Neuronal stem cell (in vitro differentiated cells): ENCODE data around the gene CFAP68.
A peak's percentile ranks its signal among the peaks of the same experiment; 100 is the strongest.

Experiments used
- DNase-seq: peaks from one replicate; pipeline ENCODE4 v3.0.0-alpha.2; 2013; ENCODE audit warnings: low spot score
- H2AFZ ChIP-seq: one replicate; pipeline ENCODE4 v1.6.1; 2013; ENCODE audit warnings: mild to moderate bottlenecking, low read length, inconsistent platforms
- H2AK5ac ChIP-seq: 2 replicates; pipeline ENCODE4 v1.6.1; 2013; ENCODE audit warnings: low read depth, mild to moderate bottlenecking, inconsistent platforms, low read length, moderate library complexity, mixed read lengths
- H2BK120ac ChIP-seq: 2 replicates; pipeline ENCODE4 v1.6.1; 2013; ENCODE audit warnings: low read depth, mild to moderate bottlenecking, inconsistent platforms, low read length, moderate library complexity, mixed read lengths
- H2BK12ac ChIP-seq: one replicate; pipeline ENCODE4 v1.6.1; 2013; ENCODE audit warnings: low read length, inconsistent platforms
- H2BK15ac ChIP-seq: 2 replicates; pipeline ENCODE4 v1.6.1; 2013; ENCODE audit warnings: mild to moderate bottlenecking, low read length, inconsistent platforms, mixed read lengths
- H2BK5ac ChIP-seq: one replicate; pipeline ENCODE4 v1.6.1; 2013; ENCODE audit warnings: inconsistent platforms, mild to moderate bottlenecking, low read length, moderate library complexity
- H3K14ac ChIP-seq: one replicate; pipeline ENCODE4 v1.6.1; 2013; ENCODE audit warnings: low read length, inconsistent platforms
- H3K18ac ChIP-seq: 2 replicates; pipeline ENCODE4 v1.6.1; 2013; ENCODE audit warnings: low read length, inconsistent platforms
- H3K23ac ChIP-seq: 2 replicates; pipeline ENCODE4 v1.6.1; 2013; ENCODE audit warnings: low read depth, mild to moderate bottlenecking, mixed read lengths, low read length, inconsistent platforms; ENCODE audit not compliant: poor library complexity
- H3K27ac ChIP-seq: replicated peaks from 3 replicates; pipeline ENCODE4 v1.5.1; 2013; ENCODE audit warnings: low read length, inconsistent platforms
- H3K27me3 ChIP-seq, 3 experiments: 2 replicates each; pipeline ENCODE4 v1.6.1; 2013; ENCODE audit warnings: low read length in 3 of 3, mild to moderate bottlenecking in 2 of 3, inconsistent platforms in 1 of 3, low read depth in 1 of 3, mixed read lengths in 1 of 3, moderate library complexity in 1 of 3; ENCODE audit not compliant: control insufficient read depth in 3 of 3, insufficient read depth in 3 of 3
- H3K36me3 ChIP-seq, 2 donors: replicated peaks in 1 of 2; 2 replicates each; pipeline ENCODE4 v1.6.1; 2013; ENCODE audit warnings: low read length in 2 of 2; ENCODE audit not compliant: control insufficient read depth in 2 of 2, insufficient read depth in 2 of 2
- H3K4ac ChIP-seq: 2 replicates; pipeline ENCODE4 v1.6.1; 2013; ENCODE audit warnings: inconsistent platforms, mild to moderate bottlenecking, low read length, moderate library complexity
- H3K4me1 ChIP-seq, 2 donors: 1 replicate in 1 of 2; 2 replicates in 1 of 2; pipeline ENCODE4 v1.6.1; 2013; ENCODE audit warnings: low read length in 2 of 2, low read depth in 1 of 2; ENCODE audit not compliant: control insufficient read depth in 2 of 2, insufficient read depth in 1 of 2
- H3K4me2 ChIP-seq: one replicate; pipeline ENCODE4 v1.6.1; 2013; ENCODE audit warnings: mild to moderate bottlenecking, low read length, inconsistent platforms; ENCODE audit not compliant: insufficient read depth, poor library complexity, severe bottlenecking
- H3K4me3 ChIP-seq, 2 donors: 2 replicates each; pipeline ENCODE4 v1.5.1; 2013; ENCODE audit warnings: low read length in 2 of 2, mild to moderate bottlenecking in 2 of 2, inconsistent platforms in 1 of 2, moderate library complexity in 1 of 2
- H3K79me1 ChIP-seq: one replicate; pipeline ENCODE4 v1.6.1; 2013; ENCODE audit warnings: low read depth, mild to moderate bottlenecking, inconsistent platforms, low read length, moderate library complexity
- H3K9ac ChIP-seq: one replicate; pipeline ENCODE4 v1.6.1; 2013; ENCODE audit warnings: mild to moderate bottlenecking, low read depth, low read length, inconsistent platforms; ENCODE audit not compliant: poor library complexity
- H3K9me3 ChIP-seq, 2 donors: replicated peaks in 1 of 2; 2 replicates each; pipeline versions ENCODE3 to v1.6.1; 2013; ENCODE audit warnings: low read length in 2 of 2, mild to moderate bottlenecking in 2 of 2, inconsistent platforms in 1 of 2, low read depth in 1 of 2, mixed read lengths in 1 of 2, moderate library complexity in 1 of 2; ENCODE audit not compliant: control insufficient read depth in 2 of 2, insufficient read depth in 1 of 2
- H4K8ac ChIP-seq: one replicate; pipeline ENCODE4 v1.6.1; 2013; ENCODE audit warnings: low read depth, mild to moderate bottlenecking, inconsistent platforms, low read length, moderate library complexity
- H4K91ac ChIP-seq: one replicate; pipeline ENCODE4 v1.6.1; 2013; ENCODE audit warnings: low read length, low read depth, mild to moderate bottlenecking, inconsistent platforms; ENCODE audit not compliant: poor library complexity
- WGBS, 2 donors: extraction: QIAGEN DNeasy Blood & Tissue Kit; methylation state at CpG; one replicate each; pipeline ENCODE4 v1.1.7; 2013; ENCODE audit warnings: missing lambda C conversion rate in 2 of 2, mixed read lengths in 1 of 2; ENCODE audit not compliant: insufficient read length in 2 of 2, insufficient replicate concordance in 1 of 2; ENCODE audit errors: extremely low coverage in 2 of 2; 5-methylcytosine and 5-hydroxymethylcytosine counted together

Gene CFAP68

DNA sequence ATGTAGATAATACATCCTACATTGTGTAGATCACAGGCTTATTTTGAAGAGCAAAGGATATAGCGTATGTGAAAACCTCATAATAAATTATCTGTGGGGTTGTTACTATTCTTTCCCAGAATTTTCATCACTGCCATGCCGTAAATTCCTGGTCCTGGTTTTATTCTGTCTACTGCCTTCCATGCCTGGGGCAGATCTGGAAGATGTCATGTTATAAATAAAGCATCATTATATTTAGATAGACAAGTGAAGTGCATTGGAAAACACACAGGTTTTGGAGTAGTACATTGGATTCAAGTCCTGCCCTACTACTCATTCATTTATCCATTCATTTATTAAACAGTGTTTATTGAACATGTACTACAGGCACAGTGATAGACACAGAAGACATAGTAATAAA is 41.6 kb downstream of the CFAP68 start:
- Histone ChIP-seq H2BK5ac (no peak overlapping the region), H3K27ac (no peak overlapping the region), H3K18ac (no peak overlapping the region), H4K8ac (no peak overlapping the region), H3K9me3 (no peaks in the 10 kb centered on the region), H3K36me3 (no peaks in the 10 kb centered on the region), H2BK120ac (no peak overlapping the region), H2AK5ac (no peak overlapping the region), H3K9ac (no peak overlapping the region), H3K14ac (no peak overlapping the region), H3K27me3 (no peaks in the 10 kb centered on the region), H3K4me3 (no peak overlapping the region), H3K4ac (no peak overlapping the region), H2BK12ac (no peak overlapping the region), H3K23ac (no peak overlapping the region), H3K4me1 (peaks cover 7% of the 10 kb centered on the region in 2 donors), H2AFZ (no peak overlapping the region), H4K91ac (no peak overlapping the region), H3K4me2 (no peak overlapping the region), H2BK15ac (no peak overlapping the region), H3K79me1 (no peaks in the 10 kb centered on the region)
- WGBS, 2 donors = no CpG with 5 or more reads among the region's 2 CpGs
- no peak for DNase-seq

GRCh38 chr11:111921541-111922230 is 42.3 kb downstream of the CFAP68 start:
- H2BK120ac ChIP-seq = no peak overlapping the region
- H4K91ac ChIP-seq = no peak overlapping the region
- no peak overlapping the region for H2AK5ac ChIP-seq
- no peak overlapping the region for H3K23ac ChIP-seq
- H3K9me3 ChIP-seq = no peaks in the 10 kb centered on the region
- H3K4me2 ChIP-seq = no peak overlapping the region
- H2BK5ac ChIP-seq = no peak overlapping the region
- no peaks in the 10 kb centered on the region for H3K27me3 ChIP-seq
- H4K8ac ChIP-seq = no peak overlapping the region
- H3K36me3 ChIP-seq = no peaks in the 10 kb centered on the region
- H3K14ac ChIP-seq = no peak overlapping the region
- no peak overlapping the region for H3K4me3 ChIP-seq
- H3K9ac ChIP-seq = no peak overlapping the region
- no CpG with 5 or more reads among the region's 7 CpGs for WGBS, 2 donors
- no peak overlapping the region for H3K18ac ChIP-seq
- H2AFZ ChIP-seq = no peak overlapping the region
- H3K79me1 ChIP-seq = no peaks in the 10 kb centered on the region
- no peak overlapping the region for H3K27ac ChIP-seq
- DNase-seq = no peak
- peaks cover 13% of the 10 kb centered on the region in 2 donors for H3K4me1 ChIP-seq
- no peak overlapping the region for H3K4ac ChIP-seq
- H2BK12ac ChIP-seq = no peak overlapping the region
- no peak overlapping the region for H2BK15ac ChIP-seq

DNA sequence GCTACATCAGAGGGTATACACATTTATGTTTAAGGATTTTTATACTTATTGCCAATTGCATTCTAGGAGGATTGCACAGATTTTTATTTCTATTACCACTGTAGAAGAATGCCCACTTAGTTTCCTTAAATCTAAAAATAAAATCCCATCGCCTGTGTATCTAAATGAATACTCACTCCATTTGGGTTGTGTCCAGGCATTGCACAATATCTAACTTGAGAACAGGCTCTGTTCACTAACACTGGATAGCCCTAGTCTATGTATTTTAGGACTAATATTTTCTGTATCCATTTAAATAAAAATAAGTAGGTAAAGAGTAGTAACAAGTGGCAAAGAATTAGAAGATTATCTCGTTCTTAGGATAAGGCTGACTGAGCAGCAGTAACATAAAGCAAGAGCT is 43.5 kb downstream of the CFAP68 start:
- Histone ChIP-seq H3K4me2 (no peak overlapping the region), H2BK12ac (no peak overlapping the region), H2AK5ac (no peak overlapping the region), H4K8ac (no peak overlapping the region), H2BK15ac (no peak overlapping the region), H3K4ac (no peak overlapping the region), H3K18ac (no peak overlapping the region), H3K23ac (no peak overlapping the region), H2BK120ac (no peak overlapping the region), H3K9ac (no peak overlapping the region), H3K14ac (no peak overlapping the region), H3K4me3 (no peak overlapping the region), H4K91ac (no peak overlapping the region), H3K79me1 (no peaks in the 10 kb centered on the region), H3K27ac (no peak overlapping the region), H2AFZ (peak overlapping the region; percentile 89), H3K36me3 (no peaks in the 10 kb centered on the region), H3K9me3 (no peaks in the 10 kb centered on the region), H3K4me1 (peaks cover 13 to 14% of the 10 kb centered on the region in 2 donors), H3K27me3 (no peaks in the 10 kb centered on the region), H2BK5ac (no peak overlapping the region)
- DNase-seq = no peak
- WGBS, 2 donors = no CpG with 5 or more reads among the region's 2 CpGs

- Histone ChIP-seq H3K27ac (peak overlapping the region; percentile 2), H2AK5ac (no peak overlapping the region), H3K18ac (no peak overlapping the region), H2BK15ac (no peak overlapping the region), H3K9ac (no peak overlapping the region), H3K23ac (no peak overlapping the region), H2BK120ac (no peak overlapping the region), H2AFZ (peak overlapping the region; percentile 89), H3K14ac (no peak overlapping the region), H3K4me3 (no peak overlapping the region), H4K91ac (no peak overlapping the region), H3K36me3 (no peaks in the 10 kb centered on the region), H2BK12ac (no peak overlapping the region), H3K4me1 (peaks cover 13 to 14% of the 10 kb centered on the region in 2 donors), H3K79me1 (no peaks in the 10 kb centered on the region), H3K27me3 (no peaks in the 10 kb centered on the region), H2BK5ac (no peak overlapping the region), H3K4me2 (no peak overlapping the region), H4K8ac (no peak overlapping the region), H3K9me3 (no peaks in the 10 kb centered on the region), H3K4ac (no peak overlapping the region)
- WGBS, 2 donors = no CpG with 5 or more reads among the region's 5 CpGs
- DNase-seq = no peak
Measured at GRCh38 chr11:111923351-111923788, 44.0 kb downstream of the CFAP68 start.
